NCI-H2196 treated with DMSO at 0.1 percent for 48 hours (cell line): ENCODE results near the gene PTBP3.
"Not testable (repeated sequence)": the region's sequence is repeated elsewhere in the genome, so short reads cannot be mapped to it uniquely, and the experiment has no call there.

Source experiments
- DNase-seq: peaks from one replicate; lab custom pipeline; 2025; ENCODE audit not compliant: unreplicated experiment; lab: John Stamatoyannopoulos, UW

Gene PTBP3

DNA sequence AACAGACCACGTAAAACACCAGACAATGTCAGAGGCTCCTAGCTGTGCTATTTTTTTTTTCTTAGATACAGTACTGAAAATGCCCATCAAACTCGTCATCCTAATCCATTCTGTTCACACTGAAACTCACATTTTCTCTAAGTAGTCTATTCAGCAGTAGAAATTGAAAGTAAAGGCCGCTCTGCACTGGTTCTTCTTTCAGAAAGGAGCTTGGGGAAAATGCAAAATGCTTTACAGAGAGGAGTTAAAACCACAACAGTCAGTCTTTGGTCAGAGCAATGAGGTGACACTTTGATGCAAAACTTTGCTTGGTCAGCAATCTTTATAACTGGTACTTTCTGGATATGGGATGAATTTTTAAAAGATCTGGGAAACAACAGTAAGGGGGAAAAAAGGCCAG lies 114.5 kb downstream of the PTBP3 start:
- DNase-seq = no peak

DNA sequence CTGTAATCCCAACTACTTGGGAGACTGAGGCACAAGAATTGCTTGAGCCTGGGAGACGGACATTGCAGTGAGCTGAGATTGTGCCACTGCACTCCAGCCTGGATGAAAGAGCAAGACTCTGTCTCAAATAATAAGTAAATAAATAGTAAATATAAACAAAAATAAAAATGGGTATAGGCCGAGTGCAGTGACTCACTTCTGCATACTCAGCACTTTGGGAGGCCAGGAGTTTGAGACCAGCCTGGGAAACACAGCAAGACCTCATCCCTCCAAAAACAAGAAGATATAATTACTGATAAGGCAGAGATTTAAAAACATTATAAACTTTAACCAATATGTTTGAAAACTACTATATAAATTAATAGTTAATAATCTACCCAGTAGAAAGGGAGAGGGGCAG lies 120.5 kb downstream of the PTBP3 start:
- no peak for DNase-seq

DNA sequence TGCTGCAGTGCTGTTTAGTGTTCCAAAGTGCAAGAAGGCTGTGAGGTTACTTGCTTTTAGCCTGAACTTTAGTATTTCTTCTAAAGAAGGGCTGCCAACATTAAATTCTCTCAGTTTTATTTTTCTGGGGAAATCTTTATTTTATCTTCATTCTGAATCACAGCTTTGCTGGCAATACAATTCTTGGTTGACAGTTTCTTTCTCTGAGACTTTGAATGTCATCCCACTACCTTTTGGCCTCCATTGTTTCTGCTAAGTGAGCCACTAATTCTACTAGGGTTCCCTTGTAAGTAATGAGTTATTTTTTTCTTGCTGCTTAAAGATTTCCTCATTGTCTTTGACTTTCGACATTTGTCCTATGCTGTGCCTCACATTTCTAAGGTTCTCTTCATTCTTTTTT lies 126.0 kb downstream of the PTBP3 start:
- no peak for DNase-seq

DNA sequence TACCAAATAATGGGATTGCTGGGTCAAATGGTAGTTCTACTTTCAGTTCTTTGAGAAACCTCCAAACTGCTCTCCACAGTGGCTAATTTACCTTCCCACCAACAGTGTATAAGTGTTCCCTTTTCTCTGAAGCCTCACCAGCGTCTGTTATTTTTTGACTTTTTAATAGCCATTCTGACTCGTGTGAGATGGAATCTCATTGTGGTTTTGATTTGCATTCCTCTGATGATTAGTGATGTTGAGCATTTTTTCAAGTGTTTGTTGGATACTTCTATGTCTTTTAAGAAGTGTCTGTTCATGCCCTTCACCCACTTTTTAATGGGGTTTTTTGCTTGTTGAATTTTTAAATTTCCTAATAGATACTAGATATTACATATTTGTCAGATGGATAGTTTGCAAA lies 129.9 kb downstream of the PTBP3 start:
- no peak for DNase-seq

DNA sequence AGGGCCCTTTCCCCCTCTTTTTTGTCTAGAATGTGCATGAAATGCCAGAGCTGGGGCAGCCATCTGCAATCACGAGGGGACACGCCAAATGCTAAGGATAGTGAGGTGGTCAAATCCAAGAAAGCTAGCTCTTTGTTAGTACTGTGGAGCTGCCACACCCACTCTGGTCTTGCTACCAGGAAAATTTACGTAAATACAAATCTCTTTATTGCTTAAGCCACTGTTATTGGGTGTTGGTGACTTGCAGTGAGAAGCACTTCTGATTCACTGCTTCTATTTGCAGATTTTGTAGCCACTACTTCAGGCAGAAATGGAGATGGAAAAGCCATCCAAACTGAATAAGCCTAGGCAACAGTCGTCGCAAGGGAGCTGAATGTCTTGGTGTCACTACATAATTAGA lies 132.7 kb downstream of the PTBP3 start:
- DNase-seq = no peak

DNA sequence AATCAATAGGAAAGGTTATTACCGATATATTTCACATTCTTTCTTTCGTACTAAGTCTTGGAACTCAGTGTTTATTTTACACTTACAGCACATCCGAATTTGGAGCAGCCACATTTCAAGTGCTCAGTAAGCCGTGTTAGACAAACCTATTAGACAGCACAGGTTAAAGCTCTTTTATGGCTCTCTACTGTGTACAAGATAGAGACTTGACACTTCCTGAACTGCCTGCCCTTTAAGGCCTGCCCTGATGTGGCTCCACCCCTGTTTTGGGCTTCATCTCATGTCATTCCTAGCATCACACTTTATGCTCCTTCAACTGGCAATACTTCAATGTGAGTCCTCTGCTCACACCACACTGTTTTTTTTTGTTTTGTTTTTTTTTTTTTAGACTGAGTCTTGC lies 134.8 kb downstream of the PTBP3 start:
- DNase-seq = no peak

DNA sequence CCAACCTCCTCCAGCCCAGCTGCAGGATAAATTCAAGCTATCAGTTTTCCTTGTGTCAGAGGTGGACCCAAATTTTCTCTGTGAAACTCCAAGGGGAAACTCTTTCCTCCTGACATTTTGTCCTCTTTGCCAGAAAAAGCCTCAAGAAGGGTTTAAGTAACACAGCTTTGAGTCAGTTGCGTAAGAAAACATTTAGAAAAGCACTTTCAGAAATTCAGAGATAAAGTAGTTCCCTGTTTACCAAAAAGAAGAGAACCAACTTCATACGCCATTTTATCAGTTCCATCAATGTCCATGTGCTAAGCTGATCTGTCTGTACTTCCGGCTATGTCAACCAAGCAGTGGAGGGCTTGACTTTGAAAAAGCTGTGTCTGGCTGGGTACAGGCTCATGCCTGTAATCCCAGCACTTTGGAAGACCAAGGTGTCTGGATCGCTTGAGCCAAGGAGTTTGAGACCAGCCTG lies 138.4 kb downstream of the PTBP3 start:
- no peak for DNase-seq

DNA sequence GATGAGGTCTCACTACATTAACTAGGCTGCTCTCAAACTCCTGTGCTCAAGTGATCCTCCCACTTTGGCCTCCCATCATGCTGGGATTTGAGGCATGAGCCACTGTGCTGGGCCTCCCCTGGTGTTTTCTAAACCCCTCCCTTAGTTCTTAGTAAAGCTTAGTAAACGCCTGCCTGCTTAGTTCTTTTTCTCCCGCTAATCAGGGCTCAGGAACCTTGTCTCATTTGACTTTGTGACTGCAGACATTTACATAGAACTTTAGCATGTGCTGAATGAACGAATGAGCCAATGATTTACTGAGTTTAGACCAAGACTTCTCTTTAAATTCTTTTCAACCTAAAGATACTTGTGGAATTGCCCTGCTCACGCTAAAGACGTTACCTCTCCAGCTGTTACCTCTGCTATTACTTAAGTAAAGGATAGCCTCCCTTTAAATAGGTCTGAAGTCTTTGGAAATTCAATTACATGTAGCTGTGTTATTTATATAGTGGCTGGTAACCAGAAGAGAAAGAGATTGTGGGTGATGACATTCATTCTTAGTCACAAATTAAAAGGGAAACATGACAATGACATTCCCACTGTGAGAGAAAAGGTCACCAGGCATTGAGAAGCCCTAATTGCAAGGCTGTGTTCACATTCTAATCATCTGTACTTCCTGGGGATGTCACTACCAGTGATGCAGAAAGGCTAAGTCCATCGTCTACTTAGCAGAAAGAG lies 139.7 kb downstream of the PTBP3 start:
- no peak for DNase-seq

DNA sequence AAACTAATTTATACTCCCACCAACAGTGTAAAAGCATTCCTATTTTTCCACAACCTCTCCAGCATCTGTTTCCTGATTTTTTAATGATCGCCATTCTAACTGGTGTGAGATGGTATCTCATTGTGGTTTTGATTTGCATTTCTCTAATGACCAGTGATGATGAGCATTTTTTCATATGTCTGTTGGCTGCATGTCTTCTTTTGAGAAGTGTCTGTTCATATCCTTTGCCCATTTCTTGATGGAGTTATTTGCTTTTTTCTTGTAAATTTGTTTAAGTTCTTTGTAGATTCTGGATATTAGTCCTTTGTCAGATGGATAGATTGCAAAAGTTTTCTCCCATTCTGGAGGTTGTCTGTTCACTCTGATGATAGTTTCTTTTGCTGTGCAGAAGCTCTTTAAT lies 143.1 kb downstream of the PTBP3 start:
- not testable (repeated sequence) for DNase-seq

DNA sequence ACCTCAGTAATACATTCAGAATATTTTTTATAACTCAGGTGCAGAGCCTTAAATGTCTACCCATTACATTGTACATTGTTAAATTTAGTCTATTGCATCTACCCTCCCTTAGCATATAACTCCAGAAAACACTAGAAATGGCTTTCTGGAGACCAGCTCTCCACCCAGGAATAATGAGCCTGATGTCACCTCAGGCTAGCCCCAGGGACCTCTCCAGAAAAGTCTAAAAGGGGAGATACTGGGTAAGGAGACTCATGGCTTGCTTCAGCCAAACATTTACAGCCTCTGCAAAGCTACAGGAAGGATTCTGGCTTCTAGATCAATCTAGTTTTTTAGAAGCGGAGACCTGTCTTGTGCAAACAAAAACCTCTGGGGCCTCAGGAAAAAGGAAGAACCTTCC lies 144.5 kb downstream of the PTBP3 start:
- no peak for DNase-seq

DNA sequence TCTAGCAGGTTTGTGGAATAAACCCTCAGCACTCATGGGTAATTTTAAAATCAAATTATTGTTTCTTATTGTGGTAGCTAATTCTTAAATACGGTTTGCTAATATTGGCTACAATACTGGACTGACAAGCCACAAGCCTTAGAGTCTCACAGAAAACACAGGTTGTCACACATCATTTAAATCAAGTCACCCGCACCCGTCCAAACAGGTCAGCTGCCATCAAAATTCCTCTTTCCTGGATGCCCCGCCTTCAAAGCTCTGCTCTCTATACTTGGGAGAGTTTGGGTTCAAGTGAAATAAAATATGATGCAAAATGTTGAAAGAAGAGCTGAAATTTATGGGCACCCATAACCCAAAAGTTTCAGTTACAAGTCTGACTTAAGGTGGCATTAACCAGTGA lies 146.0 kb downstream of the PTBP3 start:
- DNase-seq = no peak

DNA sequence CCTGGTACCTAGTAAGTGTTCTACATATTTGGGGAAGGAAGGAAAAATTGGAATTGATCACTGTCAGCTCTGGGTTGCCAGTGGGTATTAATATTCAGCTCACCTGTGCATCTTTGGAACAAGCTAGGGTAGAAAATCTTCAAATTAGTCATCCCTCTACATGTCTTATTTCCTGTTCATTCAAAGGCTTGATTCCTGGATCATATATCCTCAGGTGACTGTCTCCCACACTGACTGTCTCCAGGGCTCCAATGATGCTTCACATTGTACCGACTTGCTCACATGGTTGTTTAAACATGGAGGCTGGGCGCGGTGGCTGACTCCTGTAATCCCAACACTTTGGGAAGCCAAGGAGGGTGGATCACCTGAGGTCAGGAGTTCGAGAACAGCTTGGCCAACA lies 146.7 kb downstream of the PTBP3 start:
- no peak for DNase-seq

DNA sequence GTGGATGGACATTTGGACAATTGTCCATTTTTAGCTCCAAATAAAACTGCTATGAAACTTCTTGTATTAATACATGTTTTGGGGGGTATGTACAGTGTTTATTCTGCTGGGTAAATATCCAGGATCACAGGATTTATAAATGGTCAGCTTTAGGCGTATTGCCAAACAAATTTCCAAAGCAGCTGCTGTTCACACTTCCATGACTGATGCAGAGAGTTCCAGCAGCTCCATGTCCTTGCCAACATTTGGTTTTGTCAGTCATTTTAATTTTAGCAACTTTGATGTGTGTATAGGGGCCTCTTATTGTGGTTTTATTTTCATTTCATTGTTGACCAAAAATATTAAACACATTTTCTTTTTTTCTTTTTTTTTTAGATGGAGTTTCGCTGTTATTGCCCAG lies 148.5 kb downstream of the PTBP3 start:
- DNase-seq = no peak

DNA sequence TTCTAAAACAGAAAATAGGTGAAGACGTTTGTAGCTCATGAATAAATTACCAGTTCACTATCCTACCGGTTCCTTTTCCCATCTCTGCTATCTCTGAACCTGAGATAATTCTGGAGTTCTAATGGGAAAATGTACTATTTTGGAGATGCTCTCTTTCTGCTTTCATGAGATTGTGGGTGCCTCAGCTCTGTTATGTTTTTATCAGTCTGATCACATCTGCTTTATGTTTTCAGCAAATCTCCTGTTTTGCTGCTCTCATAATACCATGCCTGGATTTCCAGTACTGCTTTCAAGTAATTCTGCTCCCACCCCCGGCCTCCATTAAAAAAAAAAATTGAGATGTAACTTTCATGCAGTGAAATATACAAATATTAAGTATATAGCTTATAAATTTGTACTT lies 149.2 kb downstream of the PTBP3 start:
- DNase-seq = no peak

DNA sequence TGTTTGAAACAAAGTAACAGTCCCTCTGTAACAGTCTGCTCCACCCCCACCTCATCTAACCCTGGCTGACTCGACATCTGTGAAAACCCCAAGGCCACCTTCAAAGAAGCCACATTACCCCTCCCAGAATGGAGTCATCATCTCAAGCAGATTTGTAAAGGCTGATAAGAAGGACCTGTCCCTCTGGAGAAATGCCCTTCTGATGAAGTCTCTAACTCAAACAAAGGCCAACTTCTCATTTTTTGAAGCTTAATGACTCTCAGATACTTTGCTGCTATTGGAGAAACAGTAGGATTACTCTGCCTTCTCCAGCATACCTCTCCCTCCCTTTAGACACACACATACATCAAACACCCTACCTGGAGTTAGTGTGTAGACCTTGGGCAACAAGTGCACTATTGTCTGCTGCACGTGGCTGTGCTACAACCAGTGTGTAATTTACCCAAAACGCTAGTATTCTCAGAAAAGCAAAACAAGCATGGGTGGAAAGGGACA lies 153.0 kb downstream of the PTBP3 start:
- no peak for DNase-seq

DNA sequence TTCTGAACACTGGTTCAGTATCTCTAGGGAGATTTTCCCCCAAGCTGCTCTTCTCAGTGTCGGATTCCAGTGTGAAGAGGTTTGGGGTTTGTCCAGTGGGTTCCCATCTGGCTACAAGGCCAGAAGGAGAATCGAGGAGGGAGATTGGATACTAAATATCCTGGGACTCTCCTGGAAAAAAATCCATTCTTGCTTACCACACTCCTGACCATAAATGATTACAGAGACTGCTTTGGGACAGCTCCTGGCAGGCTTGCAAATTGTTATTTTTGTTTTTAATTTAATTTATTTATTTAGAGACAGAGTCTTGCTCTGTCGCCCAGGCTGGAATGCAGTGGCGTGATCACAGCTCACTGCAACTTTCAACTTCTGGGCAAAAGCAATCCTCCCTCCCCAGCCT lies 153.6 kb downstream of the PTBP3 start:
- no peak for DNase-seq

DNA sequence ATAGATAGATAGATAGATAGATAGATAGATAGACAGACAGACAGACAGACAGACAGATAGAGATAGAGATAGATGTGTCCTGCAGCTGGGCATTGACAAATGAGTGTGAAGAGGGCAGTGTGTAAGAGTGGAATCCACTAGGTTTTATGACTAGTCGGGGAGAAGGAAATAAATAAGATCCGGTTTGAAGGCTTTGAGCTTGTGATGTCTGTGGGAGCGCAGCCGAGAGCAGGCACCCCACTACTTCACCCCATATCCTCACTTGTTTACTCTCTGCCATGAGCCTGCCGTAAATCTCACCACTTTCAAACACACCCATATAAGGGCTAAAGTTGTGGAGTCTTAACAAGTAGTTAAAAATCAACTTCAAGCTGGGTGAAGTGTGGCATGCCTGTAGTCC lies 156.9 kb downstream of the PTBP3 start:
- no peak for DNase-seq

DNA sequence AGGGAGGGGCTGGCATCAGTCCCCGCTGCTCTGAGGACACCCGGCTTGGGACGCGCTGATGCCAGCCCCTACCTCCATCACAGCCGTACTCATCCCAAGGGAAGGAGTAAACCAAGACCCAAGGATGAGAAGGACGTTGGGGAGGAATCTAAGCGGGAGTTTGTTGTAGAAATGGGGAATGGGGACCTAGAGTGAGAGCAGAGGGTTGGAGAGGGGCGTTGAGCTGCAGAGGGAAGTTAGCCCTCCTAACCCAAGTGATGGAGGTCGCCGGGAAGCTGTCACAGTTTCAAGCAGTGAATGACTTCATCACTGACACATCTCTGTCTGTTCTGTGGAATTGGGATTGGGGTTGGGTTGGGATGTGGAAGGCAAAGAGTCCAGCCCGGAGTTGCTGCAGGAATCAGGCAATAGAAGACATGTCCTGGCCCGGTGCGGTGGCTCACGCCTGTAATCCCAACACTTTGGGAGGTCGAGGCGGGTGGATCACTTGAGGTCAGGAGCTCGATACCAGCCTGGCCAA lies 157.6 kb downstream of the PTBP3 start:
- DNase-seq = no peak

DNA sequence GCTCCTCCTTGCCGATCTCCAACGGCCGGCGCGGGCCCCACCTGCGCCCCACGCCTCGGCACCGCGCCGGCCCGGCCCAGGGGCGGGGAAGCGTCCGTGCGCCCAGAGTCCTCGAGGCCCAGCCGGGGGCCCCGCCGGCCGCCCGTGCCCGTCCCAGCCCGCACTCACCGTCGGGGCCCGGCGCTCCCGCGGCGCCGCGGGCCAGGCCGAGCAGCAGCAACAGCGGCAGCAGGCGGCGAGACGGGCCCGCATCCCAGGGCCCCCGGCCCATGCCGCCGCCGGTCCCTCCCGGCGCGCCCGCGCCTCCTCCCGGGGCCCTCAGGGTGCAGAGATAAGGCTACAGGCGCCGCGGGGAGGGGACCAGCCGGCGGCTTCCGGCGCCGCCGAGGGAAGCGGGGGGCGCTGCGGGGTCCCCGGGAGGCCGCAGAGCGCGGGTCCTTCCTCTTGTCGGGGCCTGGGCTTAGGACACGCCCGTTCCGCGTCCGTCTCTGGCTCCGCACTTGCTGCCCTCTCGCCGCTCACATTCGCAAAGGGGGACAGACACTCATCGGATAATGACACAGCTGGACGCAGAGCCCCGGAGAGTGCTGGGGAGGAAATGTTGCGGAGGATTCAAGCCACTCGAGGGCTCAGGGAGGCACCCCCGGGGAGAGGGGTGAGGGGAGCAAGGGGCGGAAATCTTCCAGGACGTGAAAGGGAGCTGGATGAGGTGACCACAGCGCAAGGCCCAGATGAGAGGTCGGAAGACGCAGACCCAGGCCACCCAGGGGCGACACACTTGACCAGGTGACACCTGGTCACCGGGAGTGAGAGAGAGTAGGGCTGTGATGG lies 158.2 kb downstream of the PTBP3 start, which contains the start of gene SUSD1:
SUSD1 (minus strand) TSS at position 333 of the 831 bp plus-strand sequence; CDS start at position 271, 62 bp downstream.
- DNase-seq = no peak

DNA sequence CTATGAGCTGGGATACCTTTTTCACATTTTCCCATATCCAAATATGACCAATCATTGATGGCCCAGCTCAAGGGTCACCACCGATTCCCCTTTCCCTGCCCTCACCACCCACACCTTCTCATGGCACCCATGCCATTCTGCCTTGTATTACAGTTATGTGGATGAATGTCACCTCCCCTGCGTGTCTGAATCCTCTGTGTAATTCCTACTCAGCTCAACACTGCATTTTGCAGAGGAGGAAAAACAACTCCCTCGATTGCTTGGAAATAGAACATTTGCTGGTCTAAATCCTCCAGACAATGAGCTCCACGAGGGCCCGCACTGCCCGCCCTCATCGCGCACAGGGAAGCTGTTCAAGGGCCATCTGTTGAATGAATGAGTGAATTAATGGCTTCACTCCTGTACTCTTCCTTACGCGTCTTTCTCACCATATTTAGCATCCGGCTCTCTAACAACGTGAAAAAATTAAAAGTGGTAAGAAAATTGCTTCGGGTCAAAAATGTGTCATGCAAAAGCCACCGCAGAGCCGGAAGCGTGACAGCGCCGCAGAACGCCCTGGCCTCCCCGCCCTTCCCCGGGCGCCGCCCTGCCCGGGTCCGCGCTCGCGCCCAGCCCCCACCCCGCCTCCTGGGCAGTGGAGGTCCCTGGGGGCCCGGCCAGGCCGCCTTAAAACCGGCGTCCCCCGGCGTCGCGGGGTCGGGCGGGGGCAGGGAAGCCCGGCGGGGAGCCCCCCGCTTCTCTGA lies 159.0 kb downstream of the PTBP3 start:
- peak; percentile 29 for DNase-seq

DNA sequence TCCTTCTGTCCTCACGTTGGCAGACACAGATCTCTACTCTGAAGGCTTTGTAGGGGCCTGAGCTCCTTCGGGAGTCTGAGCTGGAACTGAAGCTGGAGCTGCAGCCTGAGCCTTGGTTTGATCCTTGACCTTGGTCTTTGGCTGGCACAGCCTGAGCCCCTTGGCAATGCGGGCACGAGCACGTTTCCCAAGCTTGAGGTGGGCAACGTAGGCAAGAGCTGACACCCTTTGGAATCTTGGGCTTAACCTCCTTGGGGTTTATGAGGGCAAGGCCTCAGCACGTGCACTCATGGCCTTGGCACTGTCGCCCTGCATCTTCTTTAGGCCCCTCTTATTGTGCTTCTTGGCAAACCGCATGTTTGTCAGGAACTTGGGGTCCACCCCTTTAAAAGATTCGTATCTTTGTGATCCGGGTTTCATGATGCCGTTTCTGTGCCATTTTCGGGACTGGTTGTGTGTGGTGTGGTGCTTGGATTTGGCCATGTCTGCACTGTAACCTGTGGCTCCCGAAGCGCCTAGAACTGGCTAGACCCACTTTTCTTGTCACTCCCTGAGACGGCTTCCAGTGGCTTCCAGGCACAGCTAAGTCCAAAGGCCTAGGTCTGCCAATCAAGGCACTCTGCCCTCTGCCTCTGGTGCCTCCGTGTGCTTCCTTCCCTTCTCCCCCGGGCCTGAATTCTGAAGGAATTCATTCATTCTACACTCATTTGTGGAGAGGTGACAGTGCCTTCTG lies 159.8 kb downstream of the PTBP3 start:
- no peak for DNase-seq
